ENCODE results near the gene MFSD2B.
"Not testable (repeated sequence)": the region's sequence is repeated elsewhere in the genome, so short reads cannot be mapped to it uniquely, and the experiment has no call there.

MFSD2B gene

DNA sequence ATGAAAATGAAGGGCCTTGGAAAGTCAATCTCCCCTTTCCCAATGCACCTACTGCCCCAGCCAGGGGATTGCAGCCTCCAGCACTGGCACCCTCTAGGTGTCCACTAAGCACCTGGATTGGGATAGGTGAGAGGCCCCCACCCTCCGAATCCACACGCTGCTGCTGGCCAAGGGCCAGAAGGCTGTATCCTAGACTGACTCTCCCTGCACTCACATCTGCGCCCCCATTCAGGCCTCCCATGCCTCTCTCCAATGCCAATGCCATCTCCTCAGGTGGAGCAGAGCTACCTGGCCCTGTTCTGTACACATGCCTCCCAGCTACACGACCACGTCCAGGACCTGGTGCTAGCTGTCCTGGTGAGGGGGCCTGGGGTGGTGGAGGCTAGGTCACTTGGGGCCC is 9.8 kb downstream of the MFSD2B start:
- DNase-seq = no peak

GRCh38 chr2:24020244-24020643 is 10.4 kb downstream of the MFSD2B start:
- DNase-seq = no peak

DNA sequence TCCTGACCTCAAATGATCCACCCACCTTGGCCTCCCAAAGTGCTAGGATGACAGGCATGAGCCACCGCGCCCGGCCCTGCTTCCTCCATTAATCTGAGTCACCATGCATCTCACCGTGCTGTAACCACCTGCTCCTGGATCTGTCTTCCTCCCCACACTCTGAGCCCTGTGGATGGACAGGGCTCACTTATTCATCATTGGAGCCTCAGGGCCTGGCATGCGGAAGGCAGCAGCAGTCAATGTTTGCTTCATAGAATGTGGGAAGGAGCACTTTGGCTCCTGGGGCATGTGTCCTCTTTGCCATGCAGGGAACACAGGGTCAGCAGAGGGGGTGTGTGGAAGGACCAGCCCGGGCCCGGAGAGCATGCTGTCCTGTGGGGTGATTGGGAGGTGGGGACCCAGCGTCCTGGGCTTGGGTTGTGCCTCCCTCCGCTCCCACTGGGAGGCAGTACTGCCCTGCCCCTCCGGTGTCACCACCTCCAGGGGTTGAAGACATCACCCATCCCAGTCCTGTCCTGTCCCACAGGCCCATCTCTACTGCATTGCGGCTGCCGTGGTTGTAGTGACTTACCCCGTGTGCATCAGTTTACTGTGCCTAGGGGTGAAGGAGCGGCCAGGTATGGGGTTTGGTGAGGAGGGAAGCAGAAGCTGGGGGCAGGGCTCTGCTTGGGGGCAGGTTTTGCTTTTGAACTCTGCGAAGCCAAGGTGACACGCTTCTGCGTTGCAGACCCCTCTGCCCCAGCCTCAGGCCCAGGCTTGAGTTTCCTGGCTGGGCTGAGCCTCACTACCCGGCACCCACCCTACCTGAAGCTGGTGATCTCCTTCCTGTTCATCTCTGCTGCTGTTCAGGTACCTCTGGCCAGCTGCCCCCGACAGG is 11.5 kb downstream of the MFSD2B start:
- no peak for DNase-seq

DNA sequence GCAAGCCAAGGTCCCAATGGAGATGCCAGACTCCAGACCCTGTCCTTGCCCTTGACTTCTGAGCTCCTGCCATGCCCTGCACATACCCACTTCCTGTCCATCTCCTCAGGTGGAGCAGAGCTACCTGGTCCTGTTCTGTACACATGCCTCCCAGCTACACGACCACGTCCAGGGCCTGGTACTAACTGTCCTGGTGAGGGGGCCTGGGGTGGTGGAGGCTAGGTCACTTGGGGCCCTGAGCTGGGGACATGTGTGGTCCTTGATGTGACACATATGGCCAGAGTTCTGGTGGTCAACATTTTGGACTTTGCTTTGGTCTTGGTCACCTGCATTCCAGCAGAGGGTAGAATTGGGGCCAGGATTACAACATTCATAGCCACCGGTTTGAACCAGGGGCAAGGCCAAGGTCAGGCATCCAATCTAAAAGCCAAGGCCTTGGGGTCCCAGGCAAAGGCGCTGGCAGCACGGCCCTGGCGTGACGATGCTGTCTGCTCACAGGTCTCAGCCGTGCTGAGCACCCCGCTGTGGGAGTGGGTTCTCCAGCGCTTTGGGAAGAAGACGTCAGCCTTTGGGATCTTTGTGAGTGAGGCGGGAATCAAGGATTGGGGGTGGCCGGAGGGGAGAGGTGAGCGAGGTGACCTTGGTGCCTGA is 12.6 kb downstream of the MFSD2B start:
- no peak for DNase-seq

- DNase-seq = no peak
Observed at GRCh38 chr2:24022975-24023575, 13.2 kb downstream of the MFSD2B start.

- DNase-seq = no peak
Observed at GRCh38 chr2:24024018-24024417, 14.1 kb downstream of the MFSD2B start.

DNA sequence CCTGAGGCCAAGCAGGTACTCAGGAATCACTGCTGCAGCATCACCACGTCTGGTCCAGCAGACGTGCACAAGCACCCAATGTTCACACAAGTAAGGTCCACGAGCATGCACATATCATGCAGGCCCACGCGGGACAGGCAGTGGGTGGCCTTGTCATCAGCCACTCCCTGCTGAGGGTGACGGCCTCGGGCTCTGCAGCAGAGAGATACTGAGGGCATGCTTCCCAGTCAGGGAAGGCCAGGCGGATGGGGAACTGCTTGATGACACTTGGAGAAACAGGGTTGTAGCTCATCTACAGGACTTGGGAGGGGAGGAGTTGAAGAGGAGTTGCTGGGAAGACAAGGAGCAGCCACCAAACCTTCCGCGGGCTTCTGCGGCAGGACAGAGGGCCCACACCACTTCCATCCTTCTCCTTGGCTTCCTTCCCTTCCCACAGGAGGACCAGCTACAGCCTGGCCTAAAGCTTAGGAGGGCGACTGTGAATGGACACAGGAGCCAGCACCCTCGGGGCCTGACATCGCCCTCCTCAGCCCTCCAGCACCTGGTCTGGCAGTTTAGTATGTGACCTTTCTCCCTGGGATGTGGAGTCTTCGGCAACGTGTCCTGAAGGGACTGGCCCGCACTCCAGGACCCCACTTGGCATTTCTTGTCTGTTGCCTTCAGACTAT is 15.2 kb downstream of the MFSD2B start:
- no peak for DNase-seq

- DNase-seq = no peak
Observed at GRCh38 chr2:24026233-24026632, 16.3 kb downstream of the MFSD2B start.

DNA sequence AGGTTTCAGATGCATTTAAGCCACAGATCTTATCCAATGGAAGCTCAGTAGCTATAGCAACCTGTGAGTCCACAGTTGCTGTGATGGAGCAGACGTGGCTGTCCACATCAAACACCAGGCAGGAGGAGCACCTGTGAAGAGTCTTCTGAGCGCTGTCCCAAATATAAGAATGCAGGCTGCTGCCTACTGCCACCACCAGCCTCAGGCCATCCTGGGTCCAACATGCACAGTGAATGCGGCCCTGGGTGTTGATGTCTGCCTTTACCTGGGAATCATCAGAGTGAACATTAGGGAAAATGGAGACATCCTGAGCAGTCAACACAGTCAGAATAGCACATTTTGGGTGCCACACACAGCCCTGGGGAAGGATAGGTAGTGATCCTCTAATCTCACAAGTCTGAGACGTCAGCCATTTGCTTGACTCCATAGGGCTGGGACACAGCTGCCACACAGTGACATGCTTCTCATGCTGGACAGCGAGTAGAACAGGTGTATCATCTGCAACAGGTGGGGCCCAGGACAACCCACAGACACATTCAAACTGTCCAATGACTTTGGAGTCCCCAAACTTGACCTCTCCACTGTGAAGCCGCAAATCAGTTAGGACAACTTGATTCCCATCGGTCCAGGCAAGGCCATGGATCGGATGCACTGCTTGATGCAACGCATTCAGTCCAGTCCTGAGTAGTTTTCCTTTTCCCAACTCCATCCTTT is 29.1 kb downstream of the MFSD2B start:
- DNase-seq = no peak

- no peak for DNase-seq
Observed at GRCh38 chr2:24040511-24040910, 30.6 kb downstream of the MFSD2B start.

DNA sequence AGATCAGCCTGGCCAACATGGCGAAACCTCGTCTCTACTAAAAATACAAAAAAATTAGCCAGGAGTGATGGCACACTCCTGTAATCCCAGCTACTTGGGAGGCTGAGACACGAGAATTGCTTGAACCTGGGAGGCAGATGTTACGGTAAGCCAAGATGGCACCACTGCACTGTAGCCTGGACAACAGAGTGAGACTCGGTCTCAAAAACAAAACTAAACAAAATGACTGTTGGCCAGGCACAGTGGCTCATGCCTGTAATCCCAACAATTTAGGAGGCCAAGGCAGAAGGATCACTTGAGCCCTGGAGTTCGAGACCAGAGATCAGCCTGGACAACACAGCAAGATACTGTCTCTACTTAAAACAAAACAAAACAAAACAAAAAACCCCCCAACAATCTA is 33.2 kb downstream of the MFSD2B start:
- DNase-seq = not testable (repeated sequence)

DNA sequence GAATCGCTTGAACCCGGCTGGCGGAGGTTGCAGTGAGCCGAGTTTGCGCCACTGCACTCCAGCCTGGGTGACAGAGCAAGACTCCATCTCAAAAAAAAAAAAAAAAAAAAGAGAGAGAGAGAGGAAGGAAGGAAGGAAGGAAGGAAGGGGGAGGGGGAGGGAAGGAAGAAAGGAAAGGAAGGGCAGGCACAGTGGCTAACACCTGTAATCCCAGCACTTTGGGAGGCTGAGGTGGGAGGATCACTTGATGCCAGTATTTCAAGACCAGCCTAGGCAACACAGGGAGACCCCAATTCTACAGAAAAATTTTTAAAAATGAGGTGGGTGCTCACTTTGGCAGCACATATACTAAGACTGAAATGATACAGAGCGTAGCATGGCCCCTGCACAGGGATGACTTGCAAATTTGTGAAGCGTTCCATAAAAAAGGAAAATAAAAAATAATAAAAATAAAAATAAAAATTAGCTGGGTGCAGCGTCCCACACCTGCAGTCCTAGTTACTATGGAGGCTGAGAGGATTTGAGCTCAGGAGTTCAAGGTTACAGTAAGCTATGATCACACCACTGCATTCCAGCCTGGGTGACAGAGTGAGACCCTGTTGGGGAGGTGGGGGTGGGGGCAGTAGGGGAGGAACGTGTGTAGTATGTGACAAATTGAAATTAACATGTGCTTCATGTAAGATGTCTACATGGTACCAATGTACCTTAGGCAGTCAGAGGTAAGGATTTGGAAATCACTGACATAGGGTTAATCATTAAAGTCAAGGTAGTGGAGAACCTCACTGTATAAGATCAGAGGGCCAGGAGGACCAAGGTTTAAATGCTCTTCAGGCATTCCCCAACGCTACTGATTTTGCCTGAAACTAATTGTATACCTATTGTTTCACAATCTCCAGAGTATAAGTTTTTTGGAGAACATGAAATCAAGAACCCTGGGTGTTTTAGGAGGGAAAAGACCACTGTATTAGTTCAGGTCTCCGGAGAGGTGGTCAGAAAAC is 35.9 kb downstream of the MFSD2B start:
- DNase-seq = no peak

DNA sequence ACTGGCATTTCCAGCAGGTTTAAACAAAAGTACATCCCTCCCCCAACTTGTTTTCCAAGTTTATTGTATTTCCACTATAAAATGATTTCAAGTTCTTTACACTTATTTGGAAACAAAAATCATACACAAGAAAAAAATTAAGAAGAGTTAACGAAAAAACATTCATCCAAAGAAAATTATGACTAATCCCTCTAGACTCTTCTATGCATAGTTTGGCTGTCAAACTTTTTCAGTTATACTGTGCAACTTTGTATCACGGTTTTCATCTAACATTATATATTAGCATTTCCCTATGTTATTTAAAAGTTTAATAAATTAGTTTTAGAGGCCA is 36.7 kb downstream of the MFSD2B start:
- no peak for DNase-seq

DNA sequence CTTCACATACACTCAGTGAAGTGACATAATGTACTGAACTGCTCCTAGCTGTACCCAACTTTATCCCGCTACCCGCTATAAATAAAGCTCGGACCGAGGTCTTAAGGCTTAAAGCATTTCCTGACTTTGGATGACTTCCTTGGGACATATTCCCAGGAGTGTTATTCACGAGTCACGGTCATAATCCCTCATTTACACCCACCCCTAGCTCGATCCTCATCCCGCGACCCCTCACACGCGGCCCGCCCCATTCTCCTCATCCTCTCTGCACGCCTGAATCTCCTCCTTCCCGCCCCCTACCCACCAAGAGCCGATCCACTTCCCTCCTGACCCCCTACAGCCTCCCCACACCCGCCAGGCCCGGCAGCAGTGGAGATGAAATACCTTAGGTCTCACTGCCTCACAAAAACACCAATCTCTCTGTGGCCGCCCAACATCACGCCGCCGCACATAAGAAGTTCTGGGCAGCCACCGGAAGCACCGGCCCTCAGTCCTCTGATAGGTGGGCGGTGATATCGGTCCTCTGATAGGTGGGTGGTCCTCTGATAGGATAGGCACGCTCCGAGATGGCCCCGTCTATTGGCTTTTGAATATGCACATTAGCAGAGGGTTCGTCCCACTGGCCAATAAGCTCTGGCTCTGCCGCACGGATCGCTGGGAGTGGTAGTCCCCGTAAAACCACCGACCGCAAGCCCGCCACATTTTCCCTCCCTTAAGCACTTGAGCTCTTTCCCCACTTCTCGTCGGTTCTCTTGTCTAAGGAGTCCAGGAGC is 37.2 kb downstream of the MFSD2B start, which contains the start of gene WDCP:
Gene WDCP (minus strand): TSS at position 462 of the 773 bp plus-strand sequence. CDS start 7,897 bp downstream, outside the sequence.
- DNase-seq = peak; percentile 99

- DNase-seq = peak; percentile 68
Observed at GRCh38 chr2:24047703-24048033, 37.8 kb downstream of the MFSD2B start.

- peak; percentile 61 for DNase-seq
Observed at GRCh38 chr2:24048769-24049484, 39.0 kb downstream of the MFSD2B start.

DNA sequence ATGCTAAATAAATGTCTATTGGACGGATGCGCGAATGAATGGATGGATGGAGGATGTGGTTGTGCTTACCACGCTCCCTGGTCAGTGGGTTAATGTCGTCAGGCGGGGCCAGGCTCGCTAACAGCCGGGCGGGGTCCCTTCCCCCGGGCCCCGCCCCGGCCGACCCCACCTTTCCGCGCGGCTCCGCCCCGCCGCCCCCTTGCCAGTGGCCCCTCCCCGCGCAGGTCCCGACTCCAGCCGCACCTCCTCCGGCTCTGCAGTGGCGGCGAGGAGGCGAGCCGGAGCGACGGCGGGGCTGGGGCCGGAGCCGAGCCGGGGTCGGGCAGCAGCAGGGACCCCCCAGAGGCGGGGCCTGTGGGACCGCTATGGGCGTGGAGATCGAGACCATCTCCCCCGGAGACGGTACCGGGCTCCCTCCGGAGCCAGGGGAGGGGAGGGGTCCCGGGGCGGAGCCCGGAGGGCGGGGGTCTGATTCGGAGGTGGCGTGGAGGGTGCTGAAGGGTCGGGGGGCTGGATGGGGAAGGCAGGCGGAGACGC is 39.7 kb downstream of the MFSD2B start, which contains the start of gene FKBP1B:
Gene FKBP1B (plus strand): TSS at position 257 of the 537 bp plus-strand sequence. CDS start 109 bp downstream, at position 366.
- DNase-seq = peak; percentile 91

GRCh38 chr2:24050041-24050979 is 40.4 kb downstream of the MFSD2B start:
- DNase-seq = peak; percentile 50
